GM03348 (cell line): Measurements from ENCODE around the gene GADD45G.

Source experiments
- DNase-seq: peaks from one replicate; pipeline ENCODE4 v3.0.0; 2012; ENCODE audit warnings: low spot score

Gene GADD45G

GRCh38 chr9:89609426-89610006 is 4.7 kb downstream of the GADD45G start:
- DNase-seq: no peak

- DNase-seq: no peak
Measured at GRCh38 chr9:89610391-89610925, 5.6 kb downstream of the GADD45G start.

- DNase-seq: no peak
Measured at GRCh38 chr9:89611425-89611824, 6.6 kb downstream of the GADD45G start.

GRCh38 chr9:89612566-89613278 is 7.9 kb downstream of the GADD45G start:
- DNase-seq: no peak

GRCh38 chr9:89613912-89614892 is 9.4 kb downstream of the GADD45G start:
- no peak for DNase-seq

- DNase-seq: no peak
Measured at GRCh38 chr9:89615661-89616060, 10.8 kb downstream of the GADD45G start.

GRCh38 chr9:89616411-89616810 is 11.6 kb downstream of the GADD45G start:
- no peak for DNase-seq

- no peak for DNase-seq
Measured at GRCh38 chr9:89617978-89618377, 13.2 kb downstream of the GADD45G start.

- no peak for DNase-seq
Measured at GRCh38 chr9:89619019-89619418, 14.2 kb downstream of the GADD45G start.

- no peak for DNase-seq
Measured at GRCh38 chr9:89619424-89620138, 14.8 kb downstream of the GADD45G start.

GRCh38 chr9:89621031-89621430 is 16.2 kb downstream of the GADD45G start:
- DNase-seq: no peak

- DNase-seq: no peak
Measured at GRCh38 chr9:89621676-89622075, 16.9 kb downstream of the GADD45G start.

GRCh38 chr9:89622933-89623861 is 18.4 kb downstream of the GADD45G start:
- no peak for DNase-seq

GRCh38 chr9:89623925-89624420 is 19.2 kb downstream of the GADD45G start:
- DNase-seq: no peak

GRCh38 chr9:89625721-89626687 is 21.2 kb downstream of the GADD45G start:
- no peak for DNase-seq

- DNase-seq: no peak
Measured at GRCh38 chr9:89626741-89627265, 22.0 kb downstream of the GADD45G start.

- DNase-seq: no peak
Measured at GRCh38 chr9:89628601-89629000, 23.8 kb downstream of the GADD45G start.

GRCh38 chr9:89629081-89629976 is 24.5 kb downstream of the GADD45G start:
- no peak for DNase-seq
